Neural progenitor cell (in vitro differentiated cells): ENCODE results near the gene NPTN.

Experiments
- EZH2 ChIP-seq: fragments of 200-600 bp; sonication (generic); IDR thresholded peaks from 2 replicates; pipeline ENCODE4 v1.6.1; 2017; ENCODE audit warnings: antibody characterized with exemption, mild to moderate bottlenecking, moderate library complexity
- EZH2phosphoT487 ChIP-seq: fragments of 200-600 bp; sonication (generic); IDR thresholded peaks from 2 replicates; pipeline ENCODE4 v1.6.1; 2017; ENCODE audit warnings: antibody characterized with exemption
- TF ChIP-seq, protein P1 (sequence below): fragments of 200-600 bp; sonication (generic); IDR thresholded peaks from 2 replicates; pipeline ENCODE4 v1.5.1; 2017; ENCODE audit warnings: antibody characterized with exemption, mild to moderate bottlenecking

DNA sequence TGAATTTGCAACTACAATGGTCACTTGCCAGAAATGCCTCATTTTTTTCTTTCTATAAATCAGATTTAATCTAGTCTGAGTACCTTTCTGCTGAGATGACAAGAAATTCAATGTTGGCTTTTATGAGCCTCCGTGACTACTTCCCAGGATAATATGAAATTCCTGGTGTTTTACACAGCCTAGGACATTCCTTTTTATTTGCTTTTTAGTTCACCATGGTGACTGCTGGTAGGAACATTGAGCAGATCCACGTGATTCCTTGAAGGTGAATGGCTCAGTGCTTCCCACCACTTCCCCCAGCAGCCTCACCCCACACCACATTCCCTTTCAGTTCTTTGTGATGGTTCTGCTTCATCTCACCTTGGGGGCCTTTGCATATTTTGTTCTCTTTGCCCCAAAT lies 4.3 kb upstream of the NPTN start:
- TF ChIP-seq, protein P1, sequence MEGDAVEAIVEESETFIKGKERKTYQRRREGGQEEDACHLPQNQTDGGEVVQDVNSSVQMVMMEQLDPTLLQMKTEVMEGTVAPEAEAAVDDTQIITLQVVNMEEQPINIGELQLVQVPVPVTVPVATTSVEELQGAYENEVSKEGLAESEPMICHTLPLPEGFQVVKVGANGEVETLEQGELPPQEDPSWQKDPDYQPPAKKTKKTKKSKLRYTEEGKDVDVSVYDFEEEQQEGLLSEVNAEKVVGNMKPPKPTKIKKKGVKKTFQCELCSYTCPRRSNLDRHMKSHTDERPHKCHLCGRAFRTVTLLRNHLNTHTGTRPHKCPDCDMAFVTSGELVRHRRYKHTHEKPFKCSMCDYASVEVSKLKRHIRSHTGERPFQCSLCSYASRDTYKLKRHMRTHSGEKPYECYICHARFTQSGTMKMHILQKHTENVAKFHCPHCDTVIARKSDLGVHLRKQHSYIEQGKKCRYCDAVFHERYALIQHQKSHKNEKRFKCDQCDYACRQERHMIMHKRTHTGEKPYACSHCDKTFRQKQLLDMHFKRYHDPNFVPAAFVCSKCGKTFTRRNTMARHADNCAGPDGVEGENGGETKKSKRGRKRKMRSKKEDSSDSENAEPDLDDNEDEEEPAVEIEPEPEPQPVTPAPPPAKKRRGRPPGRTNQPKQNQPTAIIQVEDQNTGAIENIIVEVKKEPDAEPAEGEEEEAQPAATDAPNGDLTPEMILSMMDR, result no peak
- TF ChIP-seq EZH2phosphoT487 (no peak), EZH2 (no peak)
